Activated CD4-positive, alpha-beta T cell treated with anti-CD3 and anti-CD28 coated beads, Interleukin-2, amount 50 U/mL, for 1 hour (primary cell): Measurements from ENCODE around the gene SPI1.

ENCODE experiments used
- DNase-seq: peaks from one replicate; pipeline ENCODE4 v3.0.0-alpha.2; 2020

The SPI1 gene

DNA sequence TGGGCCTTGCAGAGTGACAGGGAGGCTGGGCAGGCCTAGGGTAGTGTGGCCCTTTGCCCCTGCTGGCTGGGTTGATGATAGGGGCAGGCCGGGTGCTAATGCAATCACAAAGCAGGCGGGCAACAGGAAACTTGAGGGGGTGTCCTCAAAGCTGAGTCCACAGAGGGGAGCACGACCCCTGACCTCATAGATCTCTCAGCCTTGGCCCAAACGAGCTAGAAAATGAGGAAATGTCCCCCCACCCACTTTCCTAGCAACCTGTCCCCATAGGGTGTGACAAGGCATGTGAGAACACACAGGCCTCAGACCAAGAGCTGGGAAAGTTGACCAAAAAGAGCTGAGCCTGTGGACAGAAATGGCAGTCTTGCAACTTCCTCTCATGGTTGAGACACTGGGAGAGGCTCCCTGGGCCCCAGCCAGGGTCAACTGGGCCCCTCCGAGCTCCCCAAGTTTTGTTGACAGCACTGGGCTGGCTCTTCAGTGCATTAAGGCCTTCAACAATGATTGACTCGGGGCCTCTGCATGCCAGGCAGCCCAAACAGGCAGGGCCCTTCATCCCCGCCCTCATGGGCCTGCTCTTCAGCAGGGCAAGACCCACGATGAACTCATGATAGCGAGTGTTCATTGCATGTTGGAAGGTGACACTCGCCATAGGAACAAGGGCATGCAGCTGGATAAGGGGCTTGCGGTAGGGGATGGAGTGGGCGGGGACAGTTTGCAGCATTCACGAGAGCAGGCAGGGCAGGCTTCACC is 9.8 kb upstream of the SPI1 start:
- no peak for DNase-seq

GRCh38 chr11:47384498-47384897 is 6.2 kb upstream of the SPI1 start:
- DNase-seq = no peak

DNA sequence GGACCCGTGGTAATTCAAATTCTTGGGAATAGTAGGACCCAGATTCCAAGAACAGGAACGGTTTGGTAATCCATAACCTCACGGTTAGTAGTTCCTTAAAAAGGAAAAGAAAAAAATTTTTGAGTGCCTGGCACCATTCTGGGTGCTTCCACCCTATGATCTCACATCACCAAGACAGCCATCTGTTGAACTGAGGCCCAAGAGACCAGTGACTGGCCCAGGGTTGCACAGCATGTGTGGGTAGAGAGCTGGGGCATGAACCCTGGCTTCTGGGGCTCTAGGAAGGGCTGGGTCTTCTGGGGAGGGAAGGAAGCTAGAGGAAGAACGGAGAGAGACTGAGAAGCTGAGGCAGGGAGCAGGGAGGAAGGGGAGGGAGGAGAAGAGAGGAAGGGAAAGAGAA is 4.7 kb upstream of the SPI1 start:
- no peak for DNase-seq

DNA sequence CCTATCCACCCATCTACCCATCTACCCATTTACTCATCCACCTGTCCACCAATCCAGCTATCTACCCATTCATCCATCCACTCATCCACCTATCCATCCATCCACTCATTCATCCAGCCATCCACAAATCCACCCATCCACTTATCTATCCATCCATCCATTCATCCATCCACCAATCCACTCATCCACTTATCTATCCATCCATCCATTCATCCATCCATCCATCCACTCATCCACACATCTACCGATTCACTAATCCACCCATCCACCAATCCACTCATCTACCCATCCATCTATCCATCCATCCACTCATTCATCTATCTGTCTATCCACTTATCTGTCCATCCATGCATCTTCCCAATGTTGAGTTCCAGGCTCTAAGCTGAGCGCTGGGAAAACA is 1.7 kb upstream of the SPI1 start:
- DNase-seq = no peak

DNA sequence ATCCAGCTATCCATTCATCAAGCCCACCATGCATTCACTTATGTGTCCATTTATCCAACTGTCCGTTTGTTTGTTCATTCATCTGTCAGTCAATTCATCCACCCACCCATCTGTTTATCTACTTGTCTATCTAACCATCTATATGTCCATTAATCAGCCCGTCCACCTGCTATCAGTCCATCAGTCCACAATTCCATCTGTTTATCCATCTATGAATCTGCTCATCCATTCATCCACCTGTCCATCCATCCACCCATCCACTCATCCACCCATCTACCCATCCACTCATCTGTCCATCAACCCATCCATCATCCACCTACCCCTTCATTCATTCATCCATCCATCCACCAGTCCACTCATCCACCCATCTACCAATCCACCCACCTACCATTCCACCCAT is 970 bp upstream of the SPI1 start:
- DNase-seq = no peak

GRCh38 chr11:47378836-47379170 is 456 bp upstream of the SPI1 start:
- DNase-seq = no peak

DNA sequence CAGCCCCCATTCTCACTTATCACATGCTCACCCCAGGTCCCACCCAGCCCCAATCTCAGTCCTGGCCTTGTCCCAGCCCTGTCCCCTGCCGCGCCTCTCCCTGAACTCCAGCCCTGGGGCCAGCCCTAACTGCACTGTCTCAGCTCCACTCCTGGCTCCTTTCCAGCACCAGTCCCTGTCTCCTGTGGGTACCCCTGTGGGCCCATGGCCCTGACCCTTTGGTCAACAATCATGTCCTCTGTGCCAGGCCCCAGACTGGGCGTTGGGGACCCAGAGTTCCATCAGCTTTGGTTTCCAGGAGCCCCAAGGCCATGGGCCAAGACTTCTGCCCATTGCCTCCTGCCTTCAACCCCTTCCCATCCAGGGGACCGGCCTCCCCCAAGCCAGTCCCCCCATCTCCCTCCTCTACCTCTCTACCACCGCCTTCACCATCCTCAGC is 757 bp downstream of the SPI1 start:
- DNase-seq = no peak

GRCh38 chr11:47376525-47377371 is 1.6 kb downstream of the SPI1 start:
- no peak for DNase-seq

GRCh38 chr11:47376107-47376524 is 2.2 kb downstream of the SPI1 start:
- DNase-seq = no peak

DNA sequence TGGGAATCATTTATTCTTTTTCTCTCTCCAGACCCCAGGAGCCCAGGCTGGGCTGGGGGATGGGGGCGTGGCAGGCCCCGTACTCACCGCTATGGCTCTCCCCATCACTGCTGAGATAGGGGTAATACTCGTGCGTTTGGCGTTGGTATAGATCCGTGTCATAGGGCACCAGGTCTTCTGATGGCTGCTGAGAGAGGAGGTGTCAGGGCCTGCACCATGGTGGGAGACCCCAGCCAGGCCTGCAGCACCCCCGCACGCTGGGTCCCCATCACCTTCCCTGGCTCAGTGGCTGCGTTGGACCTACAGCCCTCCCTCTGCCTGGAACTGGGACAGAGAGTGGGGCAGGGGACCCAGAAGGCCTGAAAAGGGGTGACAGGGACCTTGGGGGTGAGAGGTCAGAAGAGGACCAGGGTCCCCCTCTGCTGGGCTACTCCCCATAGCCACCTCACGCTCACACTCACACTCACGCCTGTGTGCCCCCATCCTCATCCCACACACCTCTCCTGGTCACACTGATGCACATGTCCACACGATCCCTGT is 2.7 kb downstream of the SPI1 start:
- no peak for DNase-seq

DNA sequence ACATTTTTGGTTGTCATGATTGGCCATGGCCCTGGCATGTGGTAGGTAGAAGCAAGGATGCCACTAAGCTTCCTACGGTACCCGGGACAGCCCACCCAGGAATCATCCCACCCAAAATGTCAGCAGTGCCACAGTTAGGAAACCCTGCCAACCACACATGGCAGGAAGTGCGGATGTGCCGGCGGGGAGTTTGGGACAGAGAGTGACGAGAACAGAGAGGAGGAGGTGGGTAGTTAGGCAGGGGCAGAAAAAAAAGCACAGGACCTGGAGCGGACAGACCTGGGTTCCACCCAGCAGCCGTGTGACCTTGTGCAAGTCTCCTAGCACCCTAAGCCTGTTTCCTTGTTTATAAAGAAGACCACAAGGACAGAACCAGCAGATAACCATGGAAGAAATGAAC is 3.3 kb downstream of the SPI1 start:
- DNase-seq = no peak

DNA sequence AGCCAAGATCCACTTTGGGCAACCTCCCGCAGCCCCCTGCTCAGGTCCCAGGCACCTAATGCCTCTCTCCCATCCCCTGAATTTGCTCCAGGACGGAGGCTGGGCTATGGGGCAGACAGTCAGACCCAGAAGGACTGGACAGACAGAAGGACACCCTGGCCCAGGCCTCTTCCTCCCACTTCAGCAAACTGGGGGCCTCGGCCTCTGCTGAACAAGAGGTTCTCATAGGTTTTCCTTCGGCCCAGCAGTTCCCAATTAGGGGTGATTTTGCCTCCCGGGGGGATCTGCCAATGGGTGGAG is 3.7 kb downstream of the SPI1 start:
- DNase-seq = no peak

DNA sequence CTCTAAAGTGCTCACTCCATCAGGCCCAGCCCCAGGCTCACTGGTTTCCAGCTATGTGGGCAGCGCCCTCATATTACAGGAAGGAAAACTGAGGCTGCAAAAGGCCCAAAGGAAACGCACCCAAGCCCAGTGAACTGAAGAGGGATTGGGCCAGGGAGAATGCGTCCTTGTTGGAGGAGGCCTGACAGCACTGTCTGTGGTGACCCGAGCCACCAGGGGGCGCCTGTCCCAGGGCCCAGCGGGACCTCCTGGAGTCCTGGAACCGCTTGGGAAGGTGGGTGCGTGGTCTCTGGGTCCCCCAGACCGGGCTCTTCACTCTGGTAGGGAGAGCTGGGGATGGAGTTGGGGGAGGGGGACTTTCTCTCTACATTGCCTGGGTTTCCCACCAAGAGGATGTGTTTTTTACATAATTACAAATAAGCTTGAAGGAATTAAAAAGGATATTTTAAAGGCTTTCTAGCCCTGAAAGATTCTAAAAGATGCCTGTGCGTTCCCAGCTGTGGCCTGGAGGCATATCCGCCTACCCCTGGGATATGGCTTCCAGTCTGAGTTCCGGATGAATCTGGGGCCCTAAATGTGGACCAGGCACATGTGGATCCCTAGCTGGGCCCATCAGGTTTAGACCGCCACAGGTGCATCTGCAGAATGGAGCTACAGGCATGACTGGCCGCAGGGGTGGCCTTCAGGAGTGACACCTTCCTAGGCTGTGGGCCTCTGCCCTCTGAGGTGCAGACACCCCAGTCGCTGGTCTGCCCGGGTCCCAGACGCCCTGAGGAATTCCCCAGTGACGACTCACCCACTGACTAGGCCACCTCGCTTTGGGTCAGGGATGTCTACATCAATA is 4.2 kb downstream of the SPI1 start:
- DNase-seq = peak; percentile 86

- DNase-seq = no peak
Observed at GRCh38 chr11:47372422-47372821, 5.9 kb downstream of the SPI1 start.

DNA sequence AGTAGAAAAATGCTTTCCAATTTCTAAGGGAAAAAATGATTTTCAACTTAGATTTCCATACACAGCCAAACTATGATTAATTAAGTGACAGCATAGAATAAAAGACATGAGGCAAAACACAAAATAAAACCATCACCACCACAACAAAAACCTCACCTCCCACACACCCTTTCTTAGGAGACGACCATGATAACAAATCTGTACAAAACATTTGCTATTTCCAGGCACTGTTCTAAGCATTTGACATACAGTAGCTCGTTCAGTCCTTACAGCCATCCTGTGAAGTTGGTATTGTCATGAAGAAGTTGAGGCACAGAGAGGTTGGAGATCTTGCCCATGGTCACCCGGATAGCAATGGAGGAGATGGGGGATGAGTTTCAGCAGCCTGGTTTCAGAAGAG is 8.7 kb downstream of the SPI1 start:
- DNase-seq = no peak

- no peak for DNase-seq
Observed at GRCh38 chr11:47366020-47366490, 12.3 kb downstream of the SPI1 start.

GRCh38 chr11:47361419-47361818 is 16.9 kb downstream of the SPI1 start:
- no peak for DNase-seq

DNA sequence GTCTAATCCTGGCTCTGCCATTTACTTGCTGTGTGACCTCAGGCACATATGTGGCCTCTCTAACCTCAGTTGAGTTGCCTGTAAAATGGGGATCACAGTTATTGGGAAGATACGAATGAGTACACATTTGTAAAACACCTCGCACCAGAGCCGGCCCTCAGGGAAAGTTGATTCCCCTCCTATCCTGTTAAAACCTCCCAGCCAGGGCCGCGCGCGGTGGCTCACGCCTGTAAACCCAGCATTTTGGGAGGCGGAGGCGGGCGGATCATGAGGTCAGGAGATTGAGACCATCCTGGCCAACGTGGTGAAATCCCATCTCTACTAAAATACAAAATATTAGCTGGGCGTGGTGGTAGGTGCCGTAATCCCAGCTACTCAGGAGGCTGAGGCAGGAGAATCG is 18.0 kb downstream of the SPI1 start:
- DNase-seq = no peak

- no peak for DNase-seq
Observed at GRCh38 chr11:47359586-47359985, 18.8 kb downstream of the SPI1 start.

- DNase-seq = no peak
Observed at GRCh38 chr11:47359162-47359561, 19.2 kb downstream of the SPI1 start.

GRCh38 chr11:47358731-47359051 is 19.7 kb downstream of the SPI1 start:
- no peak for DNase-seq

- no peak for DNase-seq
Observed at GRCh38 chr11:47357985-47358730, 20.2 kb downstream of the SPI1 start.

GRCh38 chr11:47356998-47357329 is 21.4 kb downstream of the SPI1 start:
- no peak for DNase-seq
